ENCODE results near the gene ZBTB42.

The ZBTB42 gene

DNA sequence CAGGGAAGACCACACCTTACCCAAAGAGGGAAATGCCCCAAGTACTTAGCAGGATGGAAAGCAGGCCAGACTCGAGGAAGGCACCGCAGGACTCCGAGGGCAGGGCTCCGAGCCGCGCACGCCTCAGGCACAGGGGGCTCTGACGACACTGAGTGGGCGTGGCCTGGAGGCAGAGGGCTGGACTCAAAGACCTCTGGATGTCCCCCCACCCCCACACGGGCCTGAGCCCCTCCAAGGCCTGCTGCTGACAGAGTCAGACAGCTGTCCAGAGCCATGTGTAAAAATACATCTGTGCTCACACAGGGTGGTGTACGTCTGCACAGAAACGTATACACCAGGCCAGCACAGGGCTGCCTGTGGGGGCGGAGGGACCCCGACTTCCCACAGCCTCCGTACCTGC is 6.8 kb upstream of the ZBTB42 start (continued):
- TF ChIP-seq ZNF596 (tag by site-specific recombination; IDR thresholded peaks at IDR 0.05) (no peak), ZFP69B (tag by site-specific recombination; IDR thresholded peaks at IDR 0.05) (no peak), ZNF544 (tag by site-specific recombination; IDR thresholded peaks at IDR 0.05) (no peak), ZNF837 (tag by site-specific recombination; IDR thresholded peaks at IDR 0.05) (no peak), SP3 (tag by site-specific recombination; IDR thresholded peaks at IDR 0.05) (peak; percentile 54), ZNF777 (tag by site-specific recombination; IDR thresholded peaks at IDR 0.05; ENCODE audit: borderline replicate concordance) (no peak), ZIC2 (tag by site-specific recombination; IDR thresholded peaks at IDR 0.05) (peak; percentile 61), SETDB1 (IDR thresholded peaks at IDR 0.05; ENCODE audit: insufficient read length, low read length) (no peak), ZNF24 (tag by site-specific recombination; IDR thresholded peaks at IDR 0.05) (no peak), ZNF747 (tag by site-specific recombination; IDR thresholded peaks at IDR 0.05) (no peak), ZBTB8A (tag by site-specific recombination; IDR thresholded peaks at IDR 0.05) (peak; percentile 68), ZNF600 (tag by site-specific recombination; IDR thresholded peaks at IDR 0.05) (peak; percentile 52; the same call in 1 of the 2 replicates), MEIS1 (CRISPR knock-in tag; IDR thresholded peaks at IDR 0.05; ENCODE audit: borderline replicate concordance) (no peak)
- TF ChIP-seq, protein P1, sequence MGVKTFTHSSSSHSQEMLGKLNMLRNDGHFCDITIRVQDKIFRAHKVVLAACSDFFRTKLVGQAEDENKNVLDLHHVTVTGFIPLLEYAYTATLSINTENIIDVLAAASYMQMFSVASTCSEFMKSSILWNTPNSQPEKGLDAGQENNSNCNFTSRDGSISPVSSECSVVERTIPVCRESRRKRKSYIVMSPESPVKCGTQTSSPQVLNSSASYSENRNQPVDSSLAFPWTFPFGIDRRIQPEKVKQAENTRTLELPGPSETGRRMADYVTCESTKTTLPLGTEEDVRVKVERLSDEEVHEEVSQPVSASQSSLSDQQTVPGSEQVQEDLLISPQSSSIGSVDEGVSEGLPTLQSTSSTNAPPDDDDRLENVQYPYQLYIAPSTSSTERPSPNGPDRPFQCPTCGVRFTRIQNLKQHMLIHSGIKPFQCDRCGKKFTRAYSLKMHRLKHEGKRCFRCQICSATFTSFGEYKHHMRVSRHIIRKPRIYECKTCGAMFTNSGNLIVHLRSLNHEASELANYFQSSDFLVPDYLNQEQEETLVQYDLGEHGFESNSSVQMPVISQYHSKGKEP (tag by site-specific recombination; IDR thresholded peaks at IDR 0.05), result no peak
- TF ChIP-seq, protein P2, sequence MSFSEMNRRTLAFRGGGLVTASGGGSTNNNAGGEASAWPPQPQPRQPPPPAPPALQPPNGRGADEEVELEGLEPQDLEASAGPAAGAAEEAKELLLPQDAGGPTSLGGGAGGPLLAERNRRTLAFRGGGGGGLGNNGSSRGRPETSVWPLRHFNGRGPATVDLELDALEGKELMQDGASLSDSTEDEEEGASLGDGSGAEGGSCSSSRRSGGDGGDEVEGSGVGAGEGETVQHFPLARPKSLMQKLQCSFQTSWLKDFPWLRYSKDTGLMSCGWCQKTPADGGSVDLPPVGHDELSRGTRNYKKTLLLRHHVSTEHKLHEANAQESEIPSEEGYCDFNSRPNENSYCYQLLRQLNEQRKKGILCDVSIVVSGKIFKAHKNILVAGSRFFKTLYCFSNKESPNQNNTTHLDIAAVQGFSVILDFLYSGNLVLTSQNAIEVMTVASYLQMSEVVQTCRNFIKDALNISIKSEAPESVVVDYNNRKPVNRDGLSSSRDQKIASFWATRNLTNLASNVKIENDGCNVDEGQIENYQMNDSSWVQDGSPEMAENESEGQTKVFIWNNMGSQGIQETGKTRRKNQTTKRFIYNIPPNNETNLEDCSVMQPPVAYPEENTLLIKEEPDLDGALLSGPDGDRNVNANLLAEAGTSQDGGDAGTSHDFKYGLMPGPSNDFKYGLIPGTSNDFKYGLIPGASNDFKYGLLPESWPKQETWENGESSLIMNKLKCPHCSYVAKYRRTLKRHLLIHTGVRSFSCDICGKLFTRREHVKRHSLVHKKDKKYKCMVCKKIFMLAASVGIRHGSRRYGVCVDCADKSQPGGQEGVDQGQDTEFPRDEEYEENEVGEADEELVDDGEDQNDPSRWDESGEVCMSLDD (tag by site-specific recombination; IDR thresholded peaks at IDR 0.05), result 0 out of 2 replicates have a peak, but pooled peaks have one; percentile 53
- TF ChIP-seq, protein P3, sequence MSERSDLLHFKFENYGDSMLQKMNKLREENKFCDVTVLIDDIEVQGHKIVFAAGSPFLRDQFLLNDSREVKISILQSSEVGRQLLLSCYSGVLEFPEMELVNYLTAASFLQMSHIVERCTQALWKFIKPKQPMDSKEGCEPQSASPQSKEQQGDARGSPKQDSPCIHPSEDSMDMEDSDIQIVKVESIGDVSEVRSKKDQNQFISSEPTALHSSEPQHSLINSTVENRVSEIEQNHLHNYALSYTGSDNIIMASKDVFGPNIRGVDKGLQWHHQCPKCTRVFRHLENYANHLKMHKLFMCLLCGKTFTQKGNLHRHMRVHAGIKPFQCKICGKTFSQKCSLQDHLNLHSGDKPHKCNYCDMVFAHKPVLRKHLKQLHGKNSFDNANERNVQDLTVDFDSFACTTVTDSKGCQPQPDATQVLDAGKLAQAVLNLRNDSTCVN (tag by site-specific recombination; optimal IDR thresholded peaks at IDR 0.05), result peak; percentile 25

DNA sequence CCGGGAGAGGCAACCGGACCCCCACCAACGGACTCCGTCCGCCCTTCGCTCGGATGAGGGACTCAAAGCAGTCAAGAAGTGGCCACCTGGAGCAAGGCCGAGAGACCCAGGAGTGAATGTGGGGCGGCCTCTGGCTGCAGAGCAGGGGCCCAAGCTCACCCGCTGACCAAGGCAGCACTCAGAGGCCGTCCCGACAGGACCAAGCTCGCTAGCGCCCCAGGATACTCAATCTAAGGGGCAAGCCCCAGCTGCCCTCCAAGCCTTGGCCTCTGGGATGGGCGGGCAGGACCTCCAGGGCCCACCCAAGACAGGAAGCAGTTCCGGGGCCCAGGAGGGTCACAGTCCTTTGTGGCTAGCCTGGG is 6.3 kb upstream of the ZBTB42 start:
- ChIA-PET POLR2A (interaction anchor here (0.7 to 1.7 kb wide), 3 partner anchors 13 to 42 kb away, joined by 4 to 7 read pairs (median 5); partner anchors contain the start of gene SIVA1), CTCF (interaction anchor here (0.6 to 1.2 kb wide), 2 partner anchors 31 kb away, joined by 3 to 4 read pairs; no protein-coding TSS in a partner anchor)
- peak; percentile 96 for TF ChIP-seq ZXDB (tag by site-specific recombination; IDR thresholded peaks at IDR 0.05)
- 0 out of 2 replicates have a peak, but pooled peaks have one; percentile 36 for TF ChIP-seq BCL11B (tag by site-specific recombination; IDR thresholded peaks at IDR 0.05; ENCODE audit: low read depth)
- peak; percentile 70 for TF ChIP-seq GLIS2 (tag by site-specific recombination; IDR thresholded peaks at IDR 0.05)
- no peak for TF ChIP-seq ZNF404 (tag by site-specific recombination; IDR thresholded peaks at IDR 0.05)
- TF ChIP-seq ZIC2 (tag by site-specific recombination; IDR thresholded peaks at IDR 0.05), result peak; percentile 52
- peak; percentile 75 for TF ChIP-seq SP2 (tag by site-specific recombination; IDR thresholded peaks at IDR 0.05)
- no peak for TF ChIP-seq ZNF777 (tag by site-specific recombination; IDR thresholded peaks at IDR 0.05; ENCODE audit: borderline replicate concordance)
- TF ChIP-seq, protein P4, sequence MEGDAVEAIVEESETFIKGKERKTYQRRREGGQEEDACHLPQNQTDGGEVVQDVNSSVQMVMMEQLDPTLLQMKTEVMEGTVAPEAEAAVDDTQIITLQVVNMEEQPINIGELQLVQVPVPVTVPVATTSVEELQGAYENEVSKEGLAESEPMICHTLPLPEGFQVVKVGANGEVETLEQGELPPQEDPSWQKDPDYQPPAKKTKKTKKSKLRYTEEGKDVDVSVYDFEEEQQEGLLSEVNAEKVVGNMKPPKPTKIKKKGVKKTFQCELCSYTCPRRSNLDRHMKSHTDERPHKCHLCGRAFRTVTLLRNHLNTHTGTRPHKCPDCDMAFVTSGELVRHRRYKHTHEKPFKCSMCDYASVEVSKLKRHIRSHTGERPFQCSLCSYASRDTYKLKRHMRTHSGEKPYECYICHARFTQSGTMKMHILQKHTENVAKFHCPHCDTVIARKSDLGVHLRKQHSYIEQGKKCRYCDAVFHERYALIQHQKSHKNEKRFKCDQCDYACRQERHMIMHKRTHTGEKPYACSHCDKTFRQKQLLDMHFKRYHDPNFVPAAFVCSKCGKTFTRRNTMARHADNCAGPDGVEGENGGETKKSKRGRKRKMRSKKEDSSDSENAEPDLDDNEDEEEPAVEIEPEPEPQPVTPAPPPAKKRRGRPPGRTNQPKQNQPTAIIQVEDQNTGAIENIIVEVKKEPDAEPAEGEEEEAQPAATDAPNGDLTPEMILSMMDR (tag by site-specific recombination; IDR thresholded peaks at IDR 0.05), result peak; percentile 73
- TF ChIP-seq, protein P3 (tag by site-specific recombination; optimal IDR thresholded peaks at IDR 0.05), result peak; percentile 13
- TF ChIP-seq ZBTB20 (tag by site-specific recombination; IDR thresholded peaks at IDR 0.05), result peak; percentile 89; the same call in 1 of the 2 replicates
- peaks cover 0 to 39% of the 10 kb centered on the region in 2 experiments; a peak in 1 of 3 replicates for H3K36me3 ChIP-seq (ENCODE audit: control insufficient read depth in 2 of 2, insufficient read depth in 1 of 2, low read length in 2 of 2)
- H3K4me3 ChIP-seq (ENCODE audit: low read depth, low read length), result peak overlapping the region; percentile 67
- H3K9me3 ChIP-seq (ENCODE audit: control insufficient read depth, insufficient read depth, low read depth, low read length), result no peaks in the 10 kb centered on the region
- peaks cover 10% of the 10 kb centered on the region for H3K4me1 ChIP-seq (ENCODE audit: control insufficient read depth, insufficient read depth, low read length)
- H3K27ac ChIP-seq (ENCODE audit: extremely low read depth, low read depth, low read length), result peak overlapping the region; percentile 78

All from HEK293 (cell line).